ENCODE results near the gene FDXR.

FDXR gene

GRCh38 chr17:74831444-74832146 lies 41.2 kb downstream of the FDXR start:
- Mint-ChIP-seq H3K27ac (no peak overlapping the region), H3K27me3 (no peaks in the 10 kb centered on the region), H3K4me1 (ENCODE audit: low read depth) (no peaks in the 10 kb centered on the region), H3K9me3 (no peaks in the 10 kb centered on the region), H3K36me3 (ENCODE audit: low read depth) (peaks cover 45% of the 10 kb centered on the region), H3K4me3 (no peak overlapping the region)
- no peak for DNase-seq

DNA sequence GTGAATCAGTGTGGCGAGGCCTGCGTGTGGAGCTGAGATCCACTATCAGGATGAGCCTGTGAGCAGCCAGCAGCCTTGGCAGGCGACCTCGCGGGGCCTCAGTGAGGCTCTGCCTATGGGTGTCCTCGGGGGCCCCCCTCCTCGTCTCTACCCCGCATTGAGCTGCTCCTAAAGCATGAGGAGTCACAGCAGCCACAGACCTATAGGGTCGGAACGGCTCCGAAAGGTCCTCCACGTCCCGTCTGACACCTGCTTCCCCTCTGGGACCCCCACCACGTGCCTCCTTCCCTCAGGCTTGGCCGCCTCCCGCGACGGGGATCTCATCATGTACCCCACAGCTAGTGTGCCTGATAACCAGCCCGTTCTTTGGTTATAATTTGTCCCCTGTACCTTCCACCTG lies 41.9 kb downstream of the FDXR start:
- Mint-ChIP-seq H3K4me1 (ENCODE audit: low read depth) (no peaks in the 10 kb centered on the region), H3K27me3 (no peaks in the 10 kb centered on the region), H3K9me3 (no peaks in the 10 kb centered on the region), H3K4me3 (no peak overlapping the region), H3K27ac (no peak overlapping the region), H3K36me3 (ENCODE audit: low read depth) (peaks cover 38% of the 10 kb centered on the region)
- no peak for DNase-seq

- H3K27me3 Mint-ChIP-seq = no peaks in the 10 kb centered on the region
- no peak for DNase-seq
- peaks cover 49% of the 10 kb centered on the region for H3K36me3 Mint-ChIP-seq (ENCODE audit: low read depth)
- H3K27ac Mint-ChIP-seq = no peak overlapping the region
- H3K4me3 Mint-ChIP-seq = no peak overlapping the region
- no peaks in the 10 kb centered on the region for H3K4me1 Mint-ChIP-seq (ENCODE audit: low read depth)
- H3K9me3 Mint-ChIP-seq = no peaks in the 10 kb centered on the region
Observed at GRCh38 chr17:74827800-74828199, 45.0 kb downstream of the FDXR start.

DNA sequence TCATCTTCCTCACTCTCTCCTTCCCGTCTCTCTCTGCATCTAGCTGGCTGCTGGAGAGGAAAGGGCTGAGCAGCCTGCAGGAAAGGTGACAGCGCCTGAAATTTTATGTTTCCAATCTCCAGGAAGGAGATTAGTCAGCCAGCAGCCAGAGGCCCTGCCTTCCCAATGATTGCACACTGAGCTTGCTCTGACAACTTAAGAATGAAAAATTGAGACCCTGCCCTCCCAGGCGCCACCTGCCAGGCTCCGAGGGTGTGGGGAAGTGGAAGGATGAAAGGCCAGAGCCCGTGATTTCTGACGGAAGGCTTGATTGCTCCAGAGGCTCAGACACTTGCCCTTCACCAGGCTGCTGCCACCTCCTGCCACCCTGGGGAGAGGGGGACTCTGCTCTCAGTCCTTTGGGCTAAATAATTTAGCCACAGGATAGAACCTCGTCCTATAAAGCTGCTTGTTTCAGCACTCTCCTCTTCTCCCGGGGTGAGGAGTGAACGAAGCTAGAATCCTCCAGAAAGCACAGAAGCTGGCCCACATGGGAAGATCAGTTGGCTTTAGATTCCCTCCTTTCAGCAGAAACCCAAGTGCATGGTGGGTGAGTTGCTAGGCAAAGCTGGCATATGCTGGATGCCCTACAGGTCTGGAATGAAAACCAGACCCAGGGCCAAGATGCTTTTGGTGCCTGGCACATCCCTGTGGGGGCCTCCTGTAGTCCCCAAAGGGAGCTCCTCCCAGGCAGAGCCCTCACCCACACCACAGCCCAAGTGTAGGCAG lies 46.7 kb downstream of the FDXR start:
- no peaks in the 10 kb centered on the region for H3K4me1 Mint-ChIP-seq (ENCODE audit: low read depth)
- H3K27me3 Mint-ChIP-seq = no peaks in the 10 kb centered on the region
- no peak overlapping the region for H3K4me3 Mint-ChIP-seq
- H3K27ac Mint-ChIP-seq = no peak overlapping the region
- H3K36me3 Mint-ChIP-seq (ENCODE audit: low read depth) = peaks cover 48% of the 10 kb centered on the region
- no peak for DNase-seq
- H3K9me3 Mint-ChIP-seq = no peaks in the 10 kb centered on the region

DNA sequence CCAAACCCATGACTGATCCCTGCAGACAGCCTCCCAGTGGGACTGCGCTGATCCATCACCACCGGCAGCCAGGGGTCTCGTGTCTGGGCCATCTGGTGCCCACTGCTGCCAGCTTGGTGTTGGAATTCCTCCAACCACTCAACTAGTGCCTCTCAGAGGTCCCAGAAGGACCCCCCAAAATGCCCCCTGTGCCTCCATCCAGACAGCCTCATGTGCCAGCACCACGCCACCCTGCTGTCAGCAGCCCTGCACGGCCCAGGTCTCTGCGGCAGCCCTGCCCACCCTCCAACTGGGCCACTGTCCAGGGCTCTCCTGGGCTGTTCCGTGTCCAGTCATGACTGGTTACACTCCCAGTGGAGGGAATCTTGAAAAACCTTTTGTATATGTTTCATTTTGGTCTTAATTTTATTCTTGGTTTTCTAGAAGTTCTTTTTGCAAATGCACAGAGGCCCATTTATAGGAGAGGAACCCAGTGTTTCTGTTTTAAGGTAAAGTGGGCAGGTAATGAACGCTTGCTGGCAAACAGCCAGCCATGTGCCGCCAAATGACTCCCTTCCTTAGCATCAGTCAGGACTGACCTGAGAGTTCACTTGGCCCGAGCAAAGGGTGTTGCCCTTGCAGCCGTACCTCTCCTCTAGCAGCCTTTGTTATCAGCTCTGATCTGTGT lies 47.7 kb downstream of the FDXR start:
- H3K4me3 Mint-ChIP-seq = no peak overlapping the region
- no peaks in the 10 kb centered on the region for H3K27me3 Mint-ChIP-seq
- H3K36me3 Mint-ChIP-seq (ENCODE audit: low read depth) = peaks cover 49% of the 10 kb centered on the region
- DNase-seq = no peak
- no peak overlapping the region for H3K27ac Mint-ChIP-seq
- no peaks in the 10 kb centered on the region for H3K4me1 Mint-ChIP-seq (ENCODE audit: low read depth)
- H3K9me3 Mint-ChIP-seq = no peaks in the 10 kb centered on the region

- no peaks in the 10 kb centered on the region for H3K27me3 Mint-ChIP-seq
- no peaks in the 10 kb centered on the region for H3K4me1 Mint-ChIP-seq (ENCODE audit: low read depth)
- H3K9me3 Mint-ChIP-seq = no peaks in the 10 kb centered on the region
- peaks cover 60% of the 10 kb centered on the region for H3K36me3 Mint-ChIP-seq (ENCODE audit: low read depth)
- DNase-seq = no peak
- H3K27ac Mint-ChIP-seq = no peak overlapping the region
- H3K4me3 Mint-ChIP-seq = no peak overlapping the region
Observed at GRCh38 chr17:74822939-74823367, 49.8 kb downstream of the FDXR start.

GRCh38 chr17:74822335-74822938 lies 50.4 kb downstream of the FDXR start:
- Mint-ChIP-seq H3K4me1 (ENCODE audit: low read depth) (no peaks in the 10 kb centered on the region), H3K27ac (no peak overlapping the region), H3K27me3 (no peaks in the 10 kb centered on the region), H3K9me3 (no peaks in the 10 kb centered on the region), H3K4me3 (no peak overlapping the region), H3K36me3 (ENCODE audit: low read depth) (peaks cover 61% of the 10 kb centered on the region)
- no peak for DNase-seq

DNA sequence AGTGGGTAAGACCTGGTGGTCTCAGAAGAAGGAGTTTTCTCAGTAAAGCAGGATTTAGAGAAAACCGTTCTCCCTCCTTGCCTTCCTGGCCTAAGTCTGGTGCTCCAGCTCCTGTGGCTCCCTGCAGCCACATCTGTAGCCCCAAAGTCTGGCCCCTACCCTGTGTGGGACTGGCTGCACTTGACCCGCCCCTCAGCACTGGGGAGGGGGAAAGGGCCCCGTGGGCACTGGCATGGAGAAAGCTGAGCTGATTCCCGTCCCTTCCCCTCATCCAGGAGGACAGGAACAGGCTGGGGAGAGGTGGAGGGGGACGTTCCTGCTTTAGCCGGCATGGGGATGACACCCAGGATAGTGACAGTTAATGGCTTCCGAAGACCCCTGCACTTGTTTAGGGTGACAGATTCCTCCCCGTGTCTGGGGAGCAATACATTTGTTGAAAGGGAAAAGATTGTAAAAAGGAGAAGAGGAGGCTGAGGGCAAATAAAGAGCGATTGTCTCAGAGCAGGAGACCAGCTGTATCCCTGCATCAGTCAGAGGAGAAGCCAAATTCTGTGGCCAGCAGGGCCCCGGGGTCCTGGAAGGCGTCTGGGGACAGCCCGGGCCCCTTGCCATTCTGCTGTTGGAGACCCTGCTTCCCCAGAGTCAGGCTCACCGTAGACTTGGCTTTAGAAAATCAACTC lies 51.0 kb downstream of the FDXR start:
- Mint-ChIP-seq H3K27me3 (no peaks in the 10 kb centered on the region), H3K27ac (no peak overlapping the region), H3K36me3 (ENCODE audit: low read depth) (peaks cover 65% of the 10 kb centered on the region), H3K4me3 (no peak overlapping the region), H3K9me3 (no peaks in the 10 kb centered on the region), H3K4me1 (ENCODE audit: low read depth) (no peaks in the 10 kb centered on the region)
- DNase-seq = no peak

DNA sequence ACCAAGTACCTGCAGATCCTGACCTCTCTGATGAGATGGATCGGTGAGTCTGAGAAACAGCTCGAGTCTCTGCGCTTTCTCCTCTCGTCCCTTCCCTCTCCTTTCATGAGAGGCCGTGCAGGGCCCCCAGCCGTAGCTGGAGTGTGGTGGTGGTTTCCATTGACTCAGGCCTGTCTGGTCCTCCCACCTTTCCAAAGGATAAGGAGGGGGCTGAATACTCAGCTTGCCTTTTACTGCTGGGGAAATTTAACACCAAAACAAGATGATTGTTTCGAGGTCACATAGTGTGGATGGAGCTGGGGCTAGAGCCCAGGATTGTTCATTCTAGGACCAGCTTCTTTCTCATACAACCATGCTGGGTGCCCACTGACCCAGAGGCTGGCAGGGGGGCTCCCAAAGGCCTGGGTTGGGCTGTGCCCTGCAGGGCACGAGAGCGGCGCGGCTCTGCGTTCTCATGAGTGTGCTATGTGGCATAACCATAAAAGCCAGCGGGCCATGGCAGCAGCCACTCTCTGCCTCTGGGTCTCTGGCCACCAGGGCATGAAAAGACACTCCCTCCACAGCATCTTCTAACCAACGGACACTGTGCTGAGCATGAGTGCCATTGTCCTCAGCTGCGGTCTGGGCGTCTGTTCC lies 52.9 kb downstream of the FDXR start:
- no peak overlapping the region for H3K4me3 Mint-ChIP-seq
- no peak for DNase-seq
- H3K27ac Mint-ChIP-seq = no peak overlapping the region
- H3K4me1 Mint-ChIP-seq (ENCODE audit: low read depth) = no peaks in the 10 kb centered on the region
- H3K27me3 Mint-ChIP-seq = no peaks in the 10 kb centered on the region
- H3K9me3 Mint-ChIP-seq = no peaks in the 10 kb centered on the region
- peaks cover 68% of the 10 kb centered on the region for H3K36me3 Mint-ChIP-seq (ENCODE audit: low read depth)

DNA sequence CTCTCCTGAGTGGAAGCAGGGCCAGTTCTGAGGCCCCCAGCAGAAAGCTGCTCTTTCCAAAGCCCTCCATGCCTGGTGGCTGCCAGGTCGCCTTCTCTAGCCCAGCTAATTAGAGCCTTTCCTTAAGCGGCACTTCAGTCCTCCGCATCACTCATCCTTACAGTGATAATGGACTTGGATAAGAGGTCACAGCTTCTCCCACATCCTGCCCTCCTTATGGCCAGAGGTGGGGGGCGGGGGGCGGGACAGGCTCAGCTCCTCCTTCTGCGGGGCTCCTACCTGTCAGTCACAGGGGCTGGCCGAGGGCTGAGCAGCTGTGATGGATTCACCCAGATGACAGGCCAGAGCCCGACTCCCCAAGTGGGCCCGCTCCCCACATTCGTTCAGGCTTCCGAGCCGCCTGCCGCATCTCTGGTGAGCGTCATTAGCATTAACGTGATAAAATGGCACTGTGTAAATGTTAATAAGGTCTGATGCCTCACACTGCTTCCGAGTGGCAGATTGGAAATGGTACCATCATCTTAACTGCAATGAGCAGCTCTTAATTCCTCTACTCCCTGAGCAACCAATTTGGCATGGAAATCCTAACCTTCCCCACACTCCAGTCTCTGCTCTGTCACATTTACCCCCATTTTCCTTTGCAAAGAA lies 54.4 kb downstream of the FDXR start:
- H3K36me3 Mint-ChIP-seq (ENCODE audit: low read depth) = peaks cover 67% of the 10 kb centered on the region
- no peak for DNase-seq
- H3K27ac Mint-ChIP-seq = no peak overlapping the region
- H3K4me1 Mint-ChIP-seq (ENCODE audit: low read depth) = no peaks in the 10 kb centered on the region
- H3K9me3 Mint-ChIP-seq = no peaks in the 10 kb centered on the region
- H3K27me3 Mint-ChIP-seq = no peaks in the 10 kb centered on the region
- no peak overlapping the region for H3K4me3 Mint-ChIP-seq

- H3K4me3 Mint-ChIP-seq = no peak overlapping the region
- H3K27ac Mint-ChIP-seq = no peak overlapping the region
- H3K27me3 Mint-ChIP-seq = no peaks in the 10 kb centered on the region
- no peak for DNase-seq
- peaks cover 73% of the 10 kb centered on the region for H3K36me3 Mint-ChIP-seq (ENCODE audit: low read depth)
- no peaks in the 10 kb centered on the region for H3K9me3 Mint-ChIP-seq
- H3K4me1 Mint-ChIP-seq (ENCODE audit: low read depth) = no peaks in the 10 kb centered on the region
Observed at GRCh38 chr17:74816905-74817620, 55.7 kb downstream of the FDXR start.

- H3K36me3 Mint-ChIP-seq (ENCODE audit: low read depth) = peaks cover 67% of the 10 kb centered on the region
- no peak overlapping the region for H3K27ac Mint-ChIP-seq
- H3K9me3 Mint-ChIP-seq = no peaks in the 10 kb centered on the region
- H3K4me1 Mint-ChIP-seq (ENCODE audit: low read depth) = no peaks in the 10 kb centered on the region
- no peaks in the 10 kb centered on the region for H3K27me3 Mint-ChIP-seq
- H3K4me3 Mint-ChIP-seq = no peak overlapping the region
- no peak for DNase-seq
Observed at GRCh38 chr17:74815550-74816370, 57.0 kb downstream of the FDXR start.
